ENCODE measurements around the gene PLEKHH2.
"Not testable (repeated sequence)": the region's sequence is repeated elsewhere in the genome, so short reads cannot be mapped to it uniquely, and the experiment has no call there.

PLEKHH2 gene

DNA sequence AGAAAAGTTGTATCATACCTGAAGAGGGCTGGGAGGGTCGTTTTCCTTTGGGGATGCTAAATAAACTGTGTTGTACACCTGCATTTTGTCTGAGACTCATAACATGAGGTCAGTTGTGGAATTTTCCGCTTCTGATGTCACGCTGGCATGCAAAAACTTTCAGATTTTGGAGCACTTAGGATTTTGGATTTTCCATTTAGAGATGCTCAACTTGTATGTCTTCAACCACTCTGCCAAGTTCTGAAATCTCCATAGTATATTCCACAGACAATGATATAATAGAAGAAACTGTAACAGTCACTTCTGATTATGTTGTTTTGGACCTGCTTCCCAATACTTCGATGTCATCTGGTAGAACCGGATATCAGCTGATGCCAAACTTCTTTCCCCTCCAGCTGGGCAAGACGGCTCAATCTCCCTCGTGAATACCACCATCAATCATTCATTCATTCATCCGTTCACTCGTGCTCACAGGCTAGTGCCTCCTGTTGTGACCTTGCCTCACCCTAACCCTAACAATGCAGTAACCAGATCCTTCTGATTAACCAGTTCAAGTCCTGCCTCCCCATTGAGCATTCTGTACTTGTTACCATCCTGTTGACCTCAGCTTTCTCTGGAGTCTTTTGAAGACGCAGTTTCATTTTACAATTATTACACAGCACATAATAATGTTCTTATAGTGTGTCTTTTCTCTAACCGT is 5.3 kb upstream of the PLEKHH2 start:
- DNase-seq = no peak
- in situ Hi-C loops (cut with HindIII; ENCODE audit: low pct_ligation_motif_present, low sequenced_read_pairs) = no loop called here
- Histone ChIP-seq H3K27me3 (replicated peaks) (no peaks in the 10 kb centered on the region), H3K27ac (no peak overlapping the region), H3K4me3 (ENCODE audit: low read depth, low read length) (no peak overlapping the region), H3K36me3 (replicated peaks) (no peaks in the 10 kb centered on the region)
- TF ChIP-seq, protein P1, sequence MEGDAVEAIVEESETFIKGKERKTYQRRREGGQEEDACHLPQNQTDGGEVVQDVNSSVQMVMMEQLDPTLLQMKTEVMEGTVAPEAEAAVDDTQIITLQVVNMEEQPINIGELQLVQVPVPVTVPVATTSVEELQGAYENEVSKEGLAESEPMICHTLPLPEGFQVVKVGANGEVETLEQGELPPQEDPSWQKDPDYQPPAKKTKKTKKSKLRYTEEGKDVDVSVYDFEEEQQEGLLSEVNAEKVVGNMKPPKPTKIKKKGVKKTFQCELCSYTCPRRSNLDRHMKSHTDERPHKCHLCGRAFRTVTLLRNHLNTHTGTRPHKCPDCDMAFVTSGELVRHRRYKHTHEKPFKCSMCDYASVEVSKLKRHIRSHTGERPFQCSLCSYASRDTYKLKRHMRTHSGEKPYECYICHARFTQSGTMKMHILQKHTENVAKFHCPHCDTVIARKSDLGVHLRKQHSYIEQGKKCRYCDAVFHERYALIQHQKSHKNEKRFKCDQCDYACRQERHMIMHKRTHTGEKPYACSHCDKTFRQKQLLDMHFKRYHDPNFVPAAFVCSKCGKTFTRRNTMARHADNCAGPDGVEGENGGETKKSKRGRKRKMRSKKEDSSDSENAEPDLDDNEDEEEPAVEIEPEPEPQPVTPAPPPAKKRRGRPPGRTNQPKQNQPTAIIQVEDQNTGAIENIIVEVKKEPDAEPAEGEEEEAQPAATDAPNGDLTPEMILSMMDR (IDR thresholded peaks at IDR 0.05; ENCODE audit: low read depth, low read length, missing control alignments) = no peak

DNA sequence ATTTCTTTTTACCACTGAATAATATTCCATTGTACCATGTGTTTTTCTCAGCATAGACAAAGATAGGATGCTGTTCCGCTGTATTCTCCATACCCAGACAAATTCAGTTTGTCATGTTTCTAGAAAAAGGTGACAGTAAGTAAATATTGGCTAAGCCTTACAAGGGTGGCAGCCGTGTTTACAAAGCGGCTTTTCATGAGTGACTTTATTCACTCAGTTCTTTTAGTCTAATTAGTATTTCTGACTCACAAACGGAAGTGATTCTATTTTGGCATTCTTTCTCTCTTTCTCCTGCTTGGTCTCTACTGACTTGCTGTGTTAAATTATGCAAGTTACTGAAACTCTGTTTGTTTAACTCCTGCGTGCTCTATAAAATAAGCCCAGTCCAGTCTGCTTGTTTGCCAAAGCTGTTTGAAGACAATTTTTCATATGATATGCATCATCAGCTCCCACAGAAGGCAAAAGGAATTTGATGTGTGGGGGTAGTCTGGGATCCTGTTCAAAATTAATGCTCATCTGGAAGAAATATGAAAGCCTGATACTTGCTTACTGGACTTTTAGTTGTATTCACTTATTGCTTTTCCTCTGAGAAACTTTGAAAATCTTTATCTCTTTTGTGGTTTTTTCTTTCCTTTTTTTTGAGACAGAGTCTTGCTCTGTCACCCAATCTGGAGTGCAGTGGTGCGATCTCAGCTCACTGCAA is 2.3 kb upstream of the PLEKHH2 start:
- no peaks in the 10 kb centered on the region for H3K27me3 ChIP-seq (replicated peaks)
- no peak overlapping the region for H3K4me3 ChIP-seq (ENCODE audit: low read depth, low read length)
- no peaks in the 10 kb centered on the region for H3K36me3 ChIP-seq (replicated peaks)
- in situ Hi-C loops (cut with HindIII; ENCODE audit: low pct_ligation_motif_present, low sequenced_read_pairs) = no loop called here
- H3K27ac ChIP-seq = no peak overlapping the region
- TF ChIP-seq, protein P1 (IDR thresholded peaks at IDR 0.05; ENCODE audit: low read depth, low read length, missing control alignments) = no peak
- DNase-seq = peak; percentile 64

DNA sequence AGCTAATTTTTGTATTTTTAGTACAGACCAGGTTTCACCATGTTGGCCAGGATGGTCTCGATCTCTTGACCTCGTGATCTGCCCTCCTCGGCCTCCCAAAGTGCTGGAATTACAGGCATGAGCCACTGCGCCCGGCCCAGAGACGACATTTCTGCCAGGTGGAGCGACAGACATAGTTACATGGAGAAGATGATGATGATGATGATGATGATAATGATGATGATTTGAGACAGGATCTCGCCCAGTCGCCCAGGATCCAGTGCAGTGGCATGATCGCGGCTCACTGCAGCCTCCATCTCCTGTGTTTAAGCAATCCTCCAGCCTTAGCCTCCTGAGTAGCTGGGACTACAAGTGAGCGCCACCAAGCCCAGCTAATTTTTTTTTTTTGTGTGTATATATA is 907 bp upstream of the PLEKHH2 start:
- H3K4me3 ChIP-seq (ENCODE audit: low read depth, low read length); H3K36me3 ChIP-seq (replicated peaks); H3K27ac ChIP-seq; DNase-seq; in situ Hi-C loops (cut with HindIII; ENCODE audit: low pct_ligation_motif_present, low sequenced_read_pairs); H3K27me3 ChIP-seq (replicated peaks): not testable (repeated sequence)

DNA sequence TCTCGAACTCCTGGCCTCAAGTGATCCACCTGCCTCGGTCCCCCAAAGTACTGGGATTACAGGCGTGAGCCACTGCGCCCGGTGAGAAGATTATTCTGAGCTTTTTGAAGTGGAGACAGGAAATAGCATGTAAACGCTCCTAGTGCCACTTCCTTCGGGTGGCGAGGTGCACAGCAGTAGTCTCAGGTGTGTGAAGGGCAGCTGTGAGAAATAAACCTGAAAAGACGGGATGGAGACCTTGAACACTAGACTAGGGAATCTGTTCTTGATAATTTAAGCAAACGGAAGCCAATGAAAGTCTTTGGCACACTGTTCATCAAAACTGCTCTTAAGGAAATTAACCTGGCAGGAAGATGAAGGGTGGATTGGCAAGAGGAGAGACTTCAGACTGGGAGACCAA is 439 bp upstream of the PLEKHH2 start:
- DNase-seq = no peak
- TF ChIP-seq, protein P1 (IDR thresholded peaks at IDR 0.05; ENCODE audit: low read depth, low read length, missing control alignments) = no peak
- in situ Hi-C loops (cut with HindIII; ENCODE audit: low pct_ligation_motif_present, low sequenced_read_pairs) = no loop called here
- Histone ChIP-seq H3K36me3 (replicated peaks) (no peaks in the 10 kb centered on the region), H3K27me3 (replicated peaks) (no peaks in the 10 kb centered on the region), H3K27ac (no peak overlapping the region), H3K4me3 (ENCODE audit: low read depth, low read length) (peak overlapping the region; percentile 73)

DNA sequence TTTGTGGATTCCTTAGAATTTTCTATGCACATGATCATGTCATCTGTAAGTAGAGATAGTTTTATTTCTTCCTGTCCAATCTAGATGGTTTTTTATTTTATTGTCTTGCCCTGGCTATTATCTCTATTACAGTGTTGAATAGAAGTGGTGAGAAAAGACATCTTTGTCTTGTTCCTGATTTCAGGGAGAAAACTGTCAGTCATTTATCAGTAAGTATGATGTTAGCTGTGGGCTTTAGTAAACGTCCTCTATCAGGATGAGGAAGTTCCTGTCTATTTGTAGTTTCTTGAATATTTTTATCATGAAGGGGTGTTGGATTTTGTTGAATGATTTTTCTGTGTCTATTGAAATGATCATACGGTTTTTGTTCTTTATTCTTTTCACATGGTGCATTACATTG is 5.3 kb downstream of the PLEKHH2 start:
- H3K27me3 ChIP-seq (replicated peaks) = no peaks in the 10 kb centered on the region
- no peak overlapping the region for H3K27ac ChIP-seq
- no peaks in the 10 kb centered on the region for H3K36me3 ChIP-seq (replicated peaks)
- TF ChIP-seq, protein P1 (IDR thresholded peaks at IDR 0.05; ENCODE audit: low read depth, low read length, missing control alignments) = no peak
- in situ Hi-C loops (cut with HindIII; ENCODE audit: low pct_ligation_motif_present, low sequenced_read_pairs) = no loop called here
- no peak overlapping the region for H3K4me3 ChIP-seq (ENCODE audit: low read depth, low read length)
- no peak for DNase-seq

DNA sequence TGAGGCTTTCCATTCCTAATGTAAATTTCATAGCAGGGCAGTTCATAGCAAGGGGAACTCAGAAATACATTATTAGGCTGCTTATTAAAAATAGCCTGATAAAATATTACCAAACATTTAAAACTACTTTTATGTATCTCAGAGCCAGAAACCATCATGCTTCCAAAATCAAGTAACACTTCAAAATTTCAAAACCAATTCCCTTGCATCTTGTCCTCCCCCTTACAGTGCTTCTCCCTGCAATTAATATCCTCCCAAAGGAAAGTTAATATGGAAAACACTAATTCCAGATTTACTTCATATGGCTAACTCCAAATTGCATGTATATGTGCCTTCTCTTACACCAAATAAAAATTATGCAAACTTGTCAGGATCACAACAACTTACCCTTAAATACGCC is 6.6 kb downstream of the PLEKHH2 start:
- TF ChIP-seq, protein P1 (IDR thresholded peaks at IDR 0.05; ENCODE audit: low read depth, low read length, missing control alignments) = no peak
- no peak for DNase-seq
- no peak overlapping the region for H3K27ac ChIP-seq
- H3K27me3 ChIP-seq (replicated peaks) = no peaks in the 10 kb centered on the region
- no peaks in the 10 kb centered on the region for H3K36me3 ChIP-seq (replicated peaks)
- no peak overlapping the region for H3K4me3 ChIP-seq (ENCODE audit: low read depth, low read length)
- in situ Hi-C loops (cut with HindIII; ENCODE audit: low pct_ligation_motif_present, low sequenced_read_pairs) = no loop called here
